HepG2 (cell line): ENCODE results near the gene ABCB10. TPM values are rescaled to one million over a fixed set of nuclear protein-coding genes. Genes with fewer than 3 reads are reported as not detected.
A peak's percentile ranks its signal among the peaks of the same experiment; 100 is the strongest.

Experiments
- FLYWCH1 ChIP-seq: sonication (generic); formaldehyde crosslinking; IDR thresholded peaks from 2 replicates; pipeline ENCODE4 v1.8.1; 2023; ENCODE audit warnings: mild to moderate bottlenecking, missing genetic modification reagents
- KLF15 ChIP-seq: sonication (generic); formaldehyde crosslinking; IDR thresholded peaks from 2 replicates; pipeline ENCODE4 v1.8.1; 2023; ENCODE audit warnings: borderline replicate concordance, mild to moderate bottlenecking, inconsistent platforms, missing genetic modification reagents, mixed read lengths
- NCOR1 ChIP-seq: fragments of 200-600 bp; sonication (generic); IDR thresholded peaks from 2 replicates; pipeline ENCODE4 v1.7.0; 2017; ENCODE audit warnings: antibody characterized with exemption, low read length, borderline replicate concordance
- PHF5A ChIP-seq: IDR thresholded peaks from one replicate; pipeline ENCODE4 v1.6.1; 2018; ENCODE audit warnings: low read depth, missing genetic modification reagents; ENCODE audit not compliant: unreplicated experiment
- RERE ChIP-seq: IDR thresholded peaks from 2 replicates; pipeline ENCODE4 v1.6.1; 2016; ENCODE audit warnings: low read depth, missing genetic modification reagents, missing compliant biosample characterization
- ZBED4 ChIP-seq: sonication (generic); formaldehyde crosslinking; IDR thresholded peaks from 2 replicates; pipeline ENCODE4 v1.4.0; 2020; ENCODE audit warnings: missing genetic modification reagents, borderline replicate concordance
- ZBTB10 ChIP-seq: sonication (generic); formaldehyde crosslinking; IDR thresholded peaks from 2 replicates; pipeline ENCODE4 v1.4.0; 2020; ENCODE audit warnings: missing genetic modification reagents, borderline replicate concordance
- ZIK1 ChIP-seq: sonication (generic); formaldehyde crosslinking; IDR thresholded peaks from 2 replicates; pipeline ENCODE4 v1.5.0; 2020; ENCODE audit warnings: mild to moderate bottlenecking, low read depth, missing genetic modification reagents, borderline replicate concordance
- ZNF101 ChIP-seq: sonication (generic); formaldehyde crosslinking; IDR thresholded peaks from 2 replicates; pipeline ENCODE4 v1.4.0; 2020; ENCODE audit warnings: mild to moderate bottlenecking, low read depth, missing genetic modification reagents, borderline replicate concordance
- ZNF296 ChIP-seq: sonication (generic); formaldehyde crosslinking; conservative IDR thresholded peaks from 2 replicates; pipeline ENCODE4 v1.5.0; 2020; ENCODE audit warnings: mild to moderate bottlenecking, missing genetic modification reagents
- ZNF30 ChIP-seq: sonication (generic); formaldehyde crosslinking; IDR thresholded peaks from 2 replicates; pipeline ENCODE4 v1.5.0; 2020; ENCODE audit warnings: mild to moderate bottlenecking, missing genetic modification reagents
- ZNF503 ChIP-seq: sonication (generic); formaldehyde crosslinking; IDR thresholded peaks from 2 replicates; pipeline ENCODE4 v1.4.0; 2020; ENCODE audit warnings: missing genetic modification reagents
- ZNF510 ChIP-seq: sonication (generic); formaldehyde crosslinking; IDR thresholded peaks from 2 replicates; pipeline ENCODE4 v1.4.0; 2020; ENCODE audit warnings: low read depth, mild to moderate bottlenecking, missing genetic modification reagents
- polyA plus RNA-seq, 8 experiments: library from polyadenylated mRNA; depleted of rRNA in 3 of 8; stranded (reverse) in 7 of 8; unstranded in 1 of 8; fragments of >200 nt; fragmentation: Illumina TruSeq in 4 of 8; extraction: Trizol in 4 of 8; gene quantifications; 2 replicates each; pipeline versions ENCODE4 v1.2.1 to v1.2.3, GENCODE V29; 2011 to 2016; ENCODE audit warnings: low read depth in 4 of 8, missing spikeins in 1 of 8, mixed read lengths in 1 of 8; ENCODE audit not compliant: insufficient read depth in 1 of 8
- total RNA-seq, 5 experiments: library from RNA; depleted of rRNA; stranded (reverse); fragments of >200 nt; fragmentation: Illumina TruSeq; extraction: Trizol; gene quantifications; 2 replicates each; pipeline ENCODE4 v1.2.3, GENCODE V29; 2016; ENCODE audit warnings: low read depth in 1 of 5

ABCB10 gene
- total and polyA plus RNA-seq, 2 of the 13 experiments (the other 11 are each of a cell fraction or from before 2014, with no cell fraction given), result 11.2 to 28.9 TPM

GRCh38 chr1:229507951-229508822 lies 50.3 kb downstream of the ABCB10 start, which contains the start of gene NUP133 (continued):
- TF ChIP-seq ZNF503 (CRISPR knock-in tag) (no peak), ZNF296 (CRISPR knock-in tag) (no peak), ZBED4 (CRISPR knock-in tag) (peak; percentile 41; the same call in 1 of the 2 replicates), FLYWCH1 (CRISPR knock-in tag) (no peak), ZNF30 (CRISPR knock-in tag) (no peak), NCOR1 (no peak; the same call in 1 of the 2 replicates), KLF15 (CRISPR knock-in tag) (peak; percentile 65; the same call in 1 of the 2 replicates), ZBTB10 (peak; percentile 83; the same call in 1 of the 2 replicates), ZNF510 (CRISPR knock-in tag) (0 out of 2 replicates have a peak, but pooled peaks have one; percentile 74), ZIK1 (peak; percentile 51; the same call in 1 of the 2 replicates), ZNF101 (CRISPR knock-in tag) (no peak), RERE (CRISPR knock-in tag) (no peak), PHF5A (CRISPR knock-in tag) (peak; percentile 91)
